Trophoblast cell (in vitro differentiated cells and primary cell): Measurements from ENCODE around the gene COMMD10.

Experiments
- DNase-seq, 2 donors: peaks; one replicate each; pipeline ENCODE4 v3.0.0-alpha.2; 2016
- H2AFZ ChIP-seq: 2 replicates; pipeline ENCODE4 v1.6.1; 2013; ENCODE audit warnings: low read length, moderate library complexity, mild to moderate bottlenecking; ENCODE audit not compliant: insufficient read depth, poor library complexity
- H2AK5ac ChIP-seq: 2 replicates; pipeline ENCODE4 v1.6.1; 2013; ENCODE audit warnings: mild to moderate bottlenecking, low read length
- H2BK120ac ChIP-seq: 2 replicates; pipeline ENCODE4 v1.6.1; 2013; ENCODE audit warnings: low read length, mild to moderate bottlenecking, moderate library complexity; ENCODE audit not compliant: insufficient read depth, poor library complexity
- H2BK12ac ChIP-seq: 2 replicates; pipeline ENCODE4 v1.6.1; 2013; ENCODE audit warnings: mild to moderate bottlenecking, low read length, moderate library complexity
- H2BK5ac ChIP-seq: 2 replicates; pipeline ENCODE4 v1.6.1; 2013; ENCODE audit warnings: low read length, low read depth, moderate library complexity, mild to moderate bottlenecking; ENCODE audit not compliant: poor library complexity
- H3K14ac ChIP-seq: 2 replicates; pipeline ENCODE4 v1.6.1; 2013; ENCODE audit warnings: mild to moderate bottlenecking, low read length
- H3K18ac ChIP-seq: 2 replicates; pipeline ENCODE4 v1.6.1; 2013; ENCODE audit warnings: mild to moderate bottlenecking, low read length
- H3K23ac ChIP-seq: 2 replicates; pipeline ENCODE4 v1.6.1; 2013; ENCODE audit warnings: low read length
- H3K27ac ChIP-seq: 2 replicates; pipeline ENCODE4 v1.5.1; 2013; ENCODE audit warnings: low read depth, mild to moderate bottlenecking, inconsistent platforms, low read length, moderate library complexity
- H3K27me3 ChIP-seq: 2 replicates; pipeline ENCODE4 v1.6.1; 2013; ENCODE audit warnings: inconsistent platforms, mild to moderate bottlenecking, low read length, moderate library complexity; ENCODE audit not compliant: insufficient read depth
- H3K36me3 ChIP-seq, 2 experiments: 1 replicate in 1 of 2; 2 replicates in 1 of 2; pipeline ENCODE4 v1.6.1; 2013; ENCODE audit warnings: low read length in 2 of 2, mild to moderate bottlenecking in 2 of 2, moderate library complexity in 1 of 2; ENCODE audit not compliant: insufficient read depth in 2 of 2, control insufficient read depth in 1 of 2
- H3K4ac ChIP-seq: 2 replicates; pipeline ENCODE4 v1.6.1; 2013; ENCODE audit warnings: low read depth, mild to moderate bottlenecking, low read length, moderate library complexity
- H3K4me1 ChIP-seq, 2 experiments: 1 replicate in 1 of 2; 2 replicates in 1 of 2; pipeline ENCODE4 v1.6.1; 2013; ENCODE audit warnings: low read length in 2 of 2, mild to moderate bottlenecking in 2 of 2, moderate library complexity in 1 of 2; ENCODE audit not compliant: insufficient read depth in 2 of 2, control insufficient read depth in 1 of 2
- H3K4me2 ChIP-seq: 2 replicates; pipeline ENCODE4 v1.6.1; 2013; ENCODE audit warnings: inconsistent platforms, mild to moderate bottlenecking, low read length, moderate library complexity
- H3K4me3 ChIP-seq: 2 replicates; pipeline ENCODE4 v1.5.1; 2013; ENCODE audit warnings: mild to moderate bottlenecking, low read depth, low read length, inconsistent platforms
- H3K79me1 ChIP-seq: one replicate; pipeline ENCODE4 v1.6.1; 2013; ENCODE audit warnings: low read length
- H3K79me2 ChIP-seq: 2 replicates; pipeline ENCODE4 v1.6.1; 2013; ENCODE audit warnings: low read length, mild to moderate bottlenecking; ENCODE audit not compliant: control insufficient read depth, insufficient read depth, poor library complexity
- H3K9ac ChIP-seq: 2 replicates; pipeline ENCODE4 v1.6.1; 2013; ENCODE audit warnings: mild to moderate bottlenecking, low read length
- H3K9me3 ChIP-seq: 2 replicates; pipeline ENCODE4 v1.6.1; 2013; ENCODE audit warnings: low read depth, mild to moderate bottlenecking, control low read depth, inconsistent platforms, low read length; ENCODE audit not compliant: insufficient read depth
- H4K12ac ChIP-seq: 2 replicates; pipeline ENCODE4 v1.6.1; 2013; ENCODE audit warnings: low read depth, mild to moderate bottlenecking, low read length, moderate library complexity
- H4K8ac ChIP-seq: 2 replicates; pipeline ENCODE4 v1.6.1; 2013; ENCODE audit warnings: low read depth, mild to moderate bottlenecking, low read length, moderate library complexity
- H4K91ac ChIP-seq: one replicate; pipeline ENCODE4 v1.6.1; 2013; ENCODE audit warnings: low read depth, mild to moderate bottlenecking, low read length, moderate library complexity
- WGBS: extraction: QIAGEN DNeasy Blood & Tissue Kit; methylation state at CpG from one replicate; pipeline ENCODE4 v1.1.7; 2013; ENCODE audit warnings: missing lambda C conversion rate; ENCODE audit not compliant: insufficient read length, insufficient coverage; ENCODE audit errors: extremely low coverage; 5-methylcytosine and 5-hydroxymethylcytosine counted together

The COMMD10 gene

DNA sequence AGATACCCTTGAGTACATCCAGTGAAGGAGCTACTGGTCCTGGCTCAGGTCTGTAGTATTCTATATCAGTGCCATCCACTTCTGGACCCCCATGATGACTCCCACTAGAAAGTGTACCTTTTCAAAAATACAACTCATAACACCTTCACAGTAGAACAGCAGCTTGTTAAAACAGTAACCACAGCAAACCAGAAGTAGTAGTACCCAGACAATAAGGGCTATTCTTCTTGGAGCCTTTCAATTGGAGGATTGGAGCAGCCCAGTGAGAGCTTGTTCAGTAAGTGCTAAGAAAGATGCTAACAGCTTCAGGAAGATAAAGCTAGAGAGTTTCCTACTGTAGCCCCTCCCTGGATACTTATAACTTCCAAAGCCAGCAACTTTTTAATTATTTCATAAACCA, 42.5 kb upstream of the COMMD10 start:
- Histone ChIP-seq H3K79me2 (no peaks in the 10 kb centered on the region), H4K91ac (no peak overlapping the region), H3K9me3 (no peaks in the 10 kb centered on the region), H2BK5ac (no peak overlapping the region), H3K27ac (no peak overlapping the region), H3K36me3 (no peaks in the 10 kb centered on the region), H2BK12ac (no peak overlapping the region), H2AFZ (no peak overlapping the region), H3K4me3 (no peak overlapping the region), H3K23ac (no peak overlapping the region), H2AK5ac (no peak overlapping the region), H4K12ac (no peak overlapping the region), H3K9ac (no peak overlapping the region), H2BK120ac (no peak overlapping the region), H3K14ac (no peak overlapping the region), H4K8ac (no peak overlapping the region), H3K4ac (no peak overlapping the region), H3K79me1 (no peaks in the 10 kb centered on the region), H3K27me3 (no peaks in the 10 kb centered on the region), H3K4me2 (no peak overlapping the region), H3K18ac (no peak overlapping the region), H3K4me1 (no peaks in the 10 kb centered on the region)
- no peak for DNase-seq

DNA sequence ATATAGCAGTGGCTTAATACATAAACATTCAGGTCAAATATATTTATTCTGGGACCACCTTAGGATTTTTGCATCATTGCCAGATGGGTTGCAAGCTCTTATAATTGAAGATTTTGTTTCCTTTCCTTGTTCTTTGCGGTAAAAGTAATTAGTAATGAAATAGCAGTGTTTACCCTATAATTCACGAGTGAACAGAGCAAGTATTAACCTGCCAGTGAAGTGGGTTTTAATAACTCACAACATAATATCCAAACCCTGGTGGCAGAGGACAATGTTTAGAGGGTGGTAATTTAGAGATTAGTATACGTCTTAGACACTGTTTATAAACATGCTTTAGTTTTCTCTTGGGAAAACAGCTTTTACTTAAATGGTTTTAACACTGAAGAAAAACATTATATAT, 40.8 kb upstream of the COMMD10 start:
- no peak overlapping the region for H2BK5ac ChIP-seq
- H3K4ac ChIP-seq = no peak overlapping the region
- no peak overlapping the region for H3K14ac ChIP-seq
- H3K27ac ChIP-seq = no peak overlapping the region
- H4K8ac ChIP-seq = no peak overlapping the region
- no peaks in the 10 kb centered on the region for H3K9me3 ChIP-seq
- H3K18ac ChIP-seq = no peak overlapping the region
- WGBS = no CpG with 5 or more reads among the region's 3 CpGs
- H3K27me3 ChIP-seq = no peaks in the 10 kb centered on the region
- H2AK5ac ChIP-seq = no peak overlapping the region
- no peak overlapping the region for H2BK12ac ChIP-seq
- H3K36me3 ChIP-seq = no peaks in the 10 kb centered on the region
- no peaks in the 10 kb centered on the region for H3K79me1 ChIP-seq
- H2BK120ac ChIP-seq = no peak overlapping the region
- no peak overlapping the region for H3K4me2 ChIP-seq
- DNase-seq = no peak
- no peak overlapping the region for H3K4me3 ChIP-seq
- H3K23ac ChIP-seq = no peak overlapping the region
- H4K12ac ChIP-seq = no peak overlapping the region
- H3K9ac ChIP-seq = no peak overlapping the region
- no peaks in the 10 kb centered on the region for H3K4me1 ChIP-seq
- no peak overlapping the region for H2AFZ ChIP-seq
- H4K91ac ChIP-seq = no peak overlapping the region
- no peaks in the 10 kb centered on the region for H3K79me2 ChIP-seq

DNA sequence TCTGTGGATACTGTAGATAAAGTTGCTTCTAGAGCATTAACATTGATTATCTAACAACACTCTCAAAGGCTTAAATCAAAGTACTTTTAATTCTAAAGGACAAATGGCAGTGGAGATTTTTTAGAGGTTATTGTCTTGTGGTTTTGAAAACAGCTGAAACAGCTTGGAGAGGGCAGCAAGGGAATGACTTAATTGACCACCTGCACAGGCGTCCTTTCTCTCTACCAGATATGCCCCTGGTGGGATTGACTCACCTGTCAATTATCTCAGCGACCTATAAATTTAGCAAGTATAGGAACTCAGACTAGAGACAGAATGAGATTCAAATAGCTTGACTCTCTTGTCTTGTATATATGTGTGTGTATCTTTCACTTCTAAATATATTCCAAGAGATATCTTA, 39.0 kb upstream of the COMMD10 start:
- H2BK120ac ChIP-seq = no peak overlapping the region
- H2AK5ac ChIP-seq = no peak overlapping the region
- no peak overlapping the region for H3K9ac ChIP-seq
- no peak overlapping the region for H2BK12ac ChIP-seq
- no peak overlapping the region for H4K12ac ChIP-seq
- no peaks in the 10 kb centered on the region for H3K79me1 ChIP-seq
- H4K91ac ChIP-seq = no peak overlapping the region
- no peaks in the 10 kb centered on the region for H3K36me3 ChIP-seq
- H4K8ac ChIP-seq = no peak overlapping the region
- peak in 1 of 2 donors; percentile 34 for DNase-seq
- H3K79me2 ChIP-seq = no peaks in the 10 kb centered on the region
- H3K18ac ChIP-seq = no peak overlapping the region
- no peak overlapping the region for H3K4ac ChIP-seq
- no peak overlapping the region for H2BK5ac ChIP-seq
- H3K9me3 ChIP-seq = no peaks in the 10 kb centered on the region
- H3K4me3 ChIP-seq = no peak overlapping the region
- H3K4me1 ChIP-seq = no peaks in the 10 kb centered on the region
- H3K27me3 ChIP-seq = no peaks in the 10 kb centered on the region
- H3K23ac ChIP-seq = no peak overlapping the region
- WGBS = no CpG with 5 or more reads among the region's 2 CpGs
- H3K14ac ChIP-seq = no peak overlapping the region
- H3K27ac ChIP-seq = no peak overlapping the region
- no peak overlapping the region for H3K4me2 ChIP-seq
- no peak overlapping the region for H2AFZ ChIP-seq

DNA sequence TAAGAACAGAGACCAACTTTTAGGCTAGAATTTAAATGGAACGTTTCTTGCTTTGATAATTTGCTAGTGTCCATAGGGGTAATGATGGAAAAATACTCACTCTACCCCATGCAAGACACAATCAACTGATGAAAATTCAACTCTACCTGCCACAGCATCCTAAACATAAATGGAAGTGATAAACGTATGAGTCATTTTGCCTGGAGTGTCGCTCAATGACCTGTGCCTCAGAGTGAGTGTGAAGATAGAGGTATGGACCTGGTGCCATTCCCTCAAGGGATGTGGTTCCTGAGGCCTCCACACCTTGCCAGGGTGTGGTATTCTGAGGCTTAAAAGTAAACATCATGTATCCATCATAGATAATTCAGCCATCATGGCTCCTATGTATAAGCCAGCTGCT, 38.6 kb upstream of the COMMD10 start:
- WGBS = no CpG with 5 or more reads among the region's 3 CpGs
- Histone ChIP-seq H4K91ac (no peak overlapping the region), H3K4me3 (no peak overlapping the region), H3K14ac (no peak overlapping the region), H3K79me2 (no peaks in the 10 kb centered on the region), H3K4ac (no peak overlapping the region), H4K12ac (no peak overlapping the region), H3K27ac (no peak overlapping the region), H2BK5ac (no peak overlapping the region), H2BK120ac (no peak overlapping the region), H3K4me2 (no peak overlapping the region), H2AFZ (no peak overlapping the region), H3K23ac (no peak overlapping the region), H4K8ac (no peak overlapping the region), H3K79me1 (no peaks in the 10 kb centered on the region), H3K9ac (no peak overlapping the region), H3K27me3 (no peaks in the 10 kb centered on the region), H2AK5ac (no peak overlapping the region), H3K36me3 (no peaks in the 10 kb centered on the region), H3K4me1 (no peaks in the 10 kb centered on the region), H3K9me3 (no peaks in the 10 kb centered on the region), H2BK12ac (no peak overlapping the region), H3K18ac (no peak overlapping the region)
- peak; percentile 59 to 72 for DNase-seq

DNA sequence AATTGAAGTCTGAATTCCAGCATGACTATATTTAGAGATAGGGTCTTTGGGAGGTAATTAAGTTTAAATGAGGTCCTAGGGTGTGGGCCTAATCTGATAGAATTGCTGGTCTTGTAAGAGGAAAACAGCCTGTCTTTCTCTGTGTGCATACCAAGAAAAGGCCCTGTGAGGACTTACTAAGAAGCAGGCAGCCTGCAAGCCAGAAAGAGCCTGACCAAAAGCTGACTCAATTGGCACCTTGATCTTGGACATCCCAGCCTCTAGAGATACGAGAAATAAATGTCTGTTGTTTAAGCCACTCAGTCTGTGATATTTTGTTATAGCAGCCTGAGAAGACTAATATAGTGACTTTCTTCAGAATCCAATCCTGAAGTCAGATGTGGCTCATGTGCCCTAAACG, 38.0 kb upstream of the COMMD10 start:
- Histone ChIP-seq H3K14ac (no peak overlapping the region), H3K79me2 (no peaks in the 10 kb centered on the region), H3K27me3 (no peaks in the 10 kb centered on the region), H3K4ac (no peak overlapping the region), H3K4me1 (no peaks in the 10 kb centered on the region), H2BK120ac (no peak overlapping the region), H2BK12ac (no peak overlapping the region), H3K9ac (no peak overlapping the region), H3K9me3 (no peaks in the 10 kb centered on the region), H2AK5ac (no peak overlapping the region), H3K4me3 (no peak overlapping the region), H3K18ac (no peak overlapping the region), H3K79me1 (no peaks in the 10 kb centered on the region), H4K8ac (no peak overlapping the region), H3K27ac (no peak overlapping the region), H4K12ac (no peak overlapping the region), H3K23ac (no peak overlapping the region), H3K4me2 (no peak overlapping the region), H2AFZ (no peak overlapping the region), H2BK5ac (no peak overlapping the region), H3K36me3 (no peaks in the 10 kb centered on the region), H4K91ac (no peak overlapping the region)
- no peak for DNase-seq
- no CpG with 5 or more reads among the region's 2 CpGs for WGBS
